ENCODE measurements around the gene DCST1. TPM values are rescaled to one million over a fixed set of nuclear protein-coding genes. Genes with fewer than 3 reads are reported as not detected.

DCST1 gene
- total RNA-seq, 4 donors from 2014 or later: 0.19 TPM; not detected in 3

GRCh38 chr1:155001675-155002463 is 31.8 kb upstream of the DCST1 start:
- peak overlapping the region; percentile 97 to 99 (median 98) for H3K27ac ChIP-seq
- intact Hi-C loops (cut with DNase I): no loop called here
- no peaks in the 10 kb centered on the region for H3K9me3 ChIP-seq
- DNase-seq: peak; percentile 96
- H3K4me3 ChIP-seq: peak overlapping the region; percentile 77 to 96 (median 86)
- H3K36me3 ChIP-seq: peaks cover 0 to 7% (median 0%) of the 10 kb centered on the region in 3 donors
- peaks cover 43 to 61% (median 53%) of the 10 kb centered on the region in 3 donors for H3K4me1 ChIP-seq
- WGBS, 2 donors: 0 to 3% methylated on average over 4 to 6 of the region's 38 CpGs
- TF ChIP-seq CTCF (IDR thresholded peaks at IDR 0.05): peak in 3 of 6 experiments; percentile 14 to 28 (median 16)
- peak in 3 of 4 donors; percentile 3 to 85 (median 48) for TF ChIP-seq POLR2A (IDR thresholded peaks at IDR 0.05)
- no peaks in the 10 kb centered on the region for H3K27me3 ChIP-seq

- no peak for DNase-seq
- H3K27ac ChIP-seq: peak within 1 kb of the TSS; percentile 97 to 99 (median 98)
- H3K36me3 ChIP-seq: peaks cover 0 to 7% (median 0%) of the 10 kb centered on the region in 3 donors
- intact Hi-C loops (cut with DNase I): no loop called here
- 0% methylated on average over 6 to 11 of the region's 35 CpGs for WGBS, 2 donors
- H3K4me1 ChIP-seq: peaks cover 51 to 69% (median 61%) of the 10 kb centered on the region in 3 donors
- H3K27me3 ChIP-seq: no peaks in the 10 kb centered on the region
- peak in 1 of 4 donors; percentile 36 for TF ChIP-seq POLR2A (IDR thresholded peaks at IDR 0.05)
- peak in 1 of 6 experiments; percentile 5 for TF ChIP-seq CTCF (IDR thresholded peaks at IDR 0.05)
- H3K4me3 ChIP-seq: peak within 1 kb of the TSS; percentile 77 to 96 (median 86)
- no peaks in the 10 kb centered on the region for H3K9me3 ChIP-seq
Measured at GRCh38 chr1:155002464-155003226, 31.0 kb upstream of the DCST1 start, which contains the start of gene ZBTB7B. ZBTB7B (plus strand) TSS chr1:155002802; CDS start chr1:155014661, 11,859 bp downstream.

DNA sequence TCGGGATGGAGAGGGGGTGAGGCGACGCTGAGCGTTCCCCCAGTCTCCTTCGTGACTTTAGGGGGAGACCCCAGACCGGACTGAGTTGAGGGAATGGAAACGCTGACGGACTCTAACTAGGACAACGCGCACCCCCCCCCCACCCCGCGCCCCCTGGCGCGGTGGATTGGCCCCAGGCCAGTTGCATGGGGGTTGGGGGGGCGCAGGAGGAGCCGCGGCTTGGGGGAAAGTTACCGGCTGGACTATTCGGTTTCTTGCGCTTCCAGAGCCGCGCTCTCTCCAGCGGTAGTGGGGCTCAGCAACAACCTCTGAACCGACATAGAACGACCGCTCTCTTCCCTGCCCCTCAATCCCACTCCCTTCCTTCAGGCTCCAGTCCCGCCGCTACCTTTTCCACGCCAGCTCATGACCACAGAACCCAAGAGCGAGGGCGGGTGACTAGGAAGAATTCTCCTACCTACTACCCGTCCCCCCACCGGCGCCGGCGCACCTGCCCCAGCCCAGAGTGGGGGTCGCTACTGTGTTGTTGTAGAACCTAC is 30.3 kb upstream of the DCST1 start:
- Histone ChIP-seq H3K9me3 (no peaks in the 10 kb centered on the region), H3K27me3 (no peaks in the 10 kb centered on the region), H3K4me3 (peak overlapping the region; percentile 77 to 96 (median 86)), H3K36me3 (peaks cover 0 to 7% (median 0%) of the 10 kb centered on the region in 3 donors), H3K27ac (peak overlapping the region; percentile 97 to 99 (median 98)), H3K4me1 (peaks cover 54 to 69% (median 61%) of the 10 kb centered on the region in 3 donors)
- WGBS, 2 donors: 0 to 1% methylated on average over 14 to 19 of the region's 37 CpGs
- DNase-seq: no peak
- intact Hi-C loops (cut with DNase I): no loop called here
- TF ChIP-seq CTCF (IDR thresholded peaks at IDR 0.05) (no peak), POLR2A (IDR thresholded peaks at IDR 0.05) (no peak)

GRCh38 chr1:155003766-155004351 is 29.8 kb upstream of the DCST1 start:
- Histone ChIP-seq H3K36me3 (peaks cover 0 to 7% (median 0%) of the 10 kb centered on the region in 3 donors), H3K27ac (peak overlapping the region; percentile 97 to 99 (median 98)), H3K27me3 (no peaks in the 10 kb centered on the region), H3K9me3 (no peaks in the 10 kb centered on the region), H3K4me1 (peaks cover 52 to 69% (median 57%) of the 10 kb centered on the region in 3 donors), H3K4me3 (peak overlapping the region; percentile 77 to 96 (median 86))
- DNase-seq: no peak
- WGBS, 2 donors: 5% methylated on average over 3 of the region's 34 CpGs; no CpG with 5 or more reads in 1 of the 2 donors
- intact Hi-C loops (cut with DNase I): no loop called here
- TF ChIP-seq CTCF (IDR thresholded peaks at IDR 0.05) (no peak), POLR2A (IDR thresholded peaks at IDR 0.05) (peak in 1 of 4 donors; percentile 15)

Measured in esophagus squamous epithelium (tissue), 5 donors.